IMR-90 (cell line): ENCODE measurements around the gene UNC119. TPM values are rescaled to one million over a fixed set of nuclear protein-coding genes. Genes with fewer than 3 reads are reported as not detected.

Experiments used
- ATAC-seq: fragments of 200-7000 bp; cut with Tn5 transposase; 2 replicates; pipeline ENCODE4 v1.9.1; 2020; ENCODE audit warnings: low read depth, mild to moderate bottlenecking, moderate library complexity
- BruUV-seq: library from RNA; stranded (reverse); fragments of 400-500 nt; replicated peaks from 2 replicates; lab custom pipeline; 2021; lab: Mats Ljungman, UMichigan
- CTCF ChIA-PET: fragments of 300-600 bp; formaldehyde crosslinking; extraction: SDS; loops from one replicate; lab custom pipeline; 2021; ENCODE audit warnings: antibody characterized with exemption; lab: Yijun Ruan, JAX
- POLR2A ChIA-PET: fragments of 300-600 bp; sonication (Branson Sonifier 250); formaldehyde crosslinking; loops from one replicate; lab custom pipeline; 2022; ENCODE audit warnings: antibody characterized with exemption; ENCODE audit not compliant: unreplicated experiment; lab: Charles Lee
- DNase-seq: peaks from one replicate; pipeline ENCODE4 v3.0.0; 2013
- H2AFZ ChIP-seq: replicated peaks from 2 replicates; pipeline ENCODE3; 2013; ENCODE audit warnings: low read length, mild to moderate bottlenecking; ENCODE audit not compliant: poor library complexity
- H2AK5ac ChIP-seq: 2 replicates; pipeline ENCODE4 v1.6.1; 2013; ENCODE audit warnings: low read depth, low read length, inconsistent platforms
- H2AK9ac ChIP-seq: replicated peaks from 2 replicates; pipeline ENCODE3; 2013; ENCODE audit warnings: mild to moderate bottlenecking, low read depth, low read length, moderate library complexity; ENCODE audit not compliant: poor library complexity
- H2BK120ac ChIP-seq: 2 replicates; pipeline ENCODE4 v1.6.1; 2013; ENCODE audit warnings: low read depth, low read length, inconsistent platforms
- H2BK15ac ChIP-seq: 3 replicates; pipeline ENCODE4 v1.6.1; 2013; ENCODE audit warnings: low read depth, low read length, inconsistent platforms
- H2BK20ac ChIP-seq: 2 replicates; pipeline ENCODE4 v1.6.1; 2013; ENCODE audit warnings: low read depth, mild to moderate bottlenecking, inconsistent platforms, low read length, moderate library complexity
- H2BK5ac ChIP-seq: 2 replicates; pipeline ENCODE4 v1.6.1; 2013; ENCODE audit warnings: mild to moderate bottlenecking, low read depth, low read length, inconsistent platforms; ENCODE audit not compliant: poor library complexity, severe bottlenecking
- H3K14ac ChIP-seq: replicated peaks from 2 replicates; pipeline ENCODE4 v1.6.1; 2013; ENCODE audit warnings: low read depth, low read length, inconsistent platforms
- H3K18ac ChIP-seq: 2 replicates; pipeline ENCODE4 v1.6.1; 2013; ENCODE audit warnings: low read depth, low read length, control low read depth
- H3K23ac ChIP-seq: 2 replicates; pipeline ENCODE4 v1.6.1; 2013; ENCODE audit warnings: low read depth, low read length, inconsistent platforms
- H3K27ac ChIP-seq: 2 replicates; pipeline ENCODE4 v1.5.1; 2013; ENCODE audit warnings: mild to moderate bottlenecking, control low read depth, low read length; ENCODE audit not compliant: insufficient read depth
- H3K27me3 ChIP-seq: 2 replicates; pipeline ENCODE4 v1.6.1; 2013; ENCODE audit warnings: low read length; ENCODE audit not compliant: control insufficient read depth, insufficient read depth
- H3K36me3 ChIP-seq: 2 replicates; pipeline ENCODE4 v1.6.1; 2013; ENCODE audit warnings: low read length, mixed read lengths; ENCODE audit not compliant: control insufficient read depth, insufficient read depth
- H3K4ac ChIP-seq: 2 replicates; pipeline ENCODE4 v1.6.1; 2013; ENCODE audit warnings: low read depth, low read length, inconsistent platforms
- H3K4me1 ChIP-seq: 2 replicates; pipeline ENCODE4 v1.6.1; 2013; ENCODE audit warnings: low read length, mixed read lengths; ENCODE audit not compliant: control insufficient read depth, insufficient read depth
- H3K4me2 ChIP-seq: 2 replicates; pipeline ENCODE4 v1.6.1; 2013; ENCODE audit warnings: low read depth, mild to moderate bottlenecking, control low read depth, low read length, moderate library complexity
- H3K4me3 ChIP-seq: 2 replicates; pipeline ENCODE4 v1.5.1; 2013; ENCODE audit warnings: low read depth, mild to moderate bottlenecking, control low read depth, low read length, moderate library complexity; ENCODE audit not compliant: insufficient read depth
- H3K56ac ChIP-seq: 2 replicates; pipeline ENCODE4 v1.6.1; 2013; ENCODE audit warnings: low read length, inconsistent platforms; ENCODE audit not compliant: insufficient read depth; ENCODE audit errors: extremely low read depth
- H3K79me1 ChIP-seq, 2 experiments: 2 replicates each; pipeline ENCODE4 v1.6.1; 2013; ENCODE audit warnings: low read length in 2 of 2, inconsistent platforms in 1 of 2, low read depth in 1 of 2
- H3K9ac ChIP-seq: 2 replicates; pipeline ENCODE4 v1.6.1; 2013; ENCODE audit warnings: low read depth, low read length, control low read depth
- H3K9me1 ChIP-seq: 2 replicates; pipeline ENCODE4 v1.6.1; 2013; ENCODE audit warnings: low read length, inconsistent platforms; ENCODE audit not compliant: insufficient read depth
- H3K9me3 ChIP-seq: 2 replicates; pipeline ENCODE4 v1.6.1; 2013; ENCODE audit warnings: low read length; ENCODE audit not compliant: control insufficient read depth, insufficient read depth
- H4K20me1 ChIP-seq: 2 replicates; pipeline ENCODE4 v1.6.1; 2013; ENCODE audit warnings: low read length, inconsistent platforms; ENCODE audit not compliant: insufficient read depth
- H4K5ac ChIP-seq: 2 replicates; pipeline ENCODE4 v1.6.1; 2013; ENCODE audit warnings: mild to moderate bottlenecking, low read depth, low read length, control low read depth
- H4K8ac ChIP-seq, 2 experiments: 2 replicates each; pipeline ENCODE4 v1.6.1; 2013; ENCODE audit warnings: low read depth in 2 of 2, low read length in 2 of 2, control low read depth in 1 of 2, inconsistent platforms in 1 of 2
- H4K91ac ChIP-seq: 2 replicates; pipeline ENCODE4 v1.6.1; 2013; ENCODE audit warnings: low read depth, low read length, inconsistent platforms; ENCODE audit not compliant: insufficient read depth
- MAZ ChIP-seq: IDR thresholded peaks from 2 replicates; pipeline ENCODE4 v1.6.1; 2012; ENCODE audit warnings: low read depth, mild to moderate bottlenecking, low read length, improper control_type of control experiment, moderate library complexity, borderline replicate concordance
- MXI1 ChIP-seq: IDR thresholded peaks from 2 replicates; pipeline ENCODE4 v1.6.1; 2012; ENCODE audit warnings: low read depth, mild to moderate bottlenecking, low read length, moderate library complexity, borderline replicate concordance
- NFE2L2 ChIP-seq: fragments of 150-350 bp; IDR thresholded peaks from 2 replicates; pipeline ENCODE4 v1.6.1; 2016; ENCODE audit warnings: low read depth, mild to moderate bottlenecking, low read length
- POLR2A ChIP-seq: IDR thresholded peaks from 2 replicates; pipeline ENCODE4 v1.6.1; 2012; ENCODE audit warnings: mild to moderate bottlenecking, low read depth, low read length
- RAD21 ChIP-seq: IDR thresholded peaks from 2 replicates; pipeline ENCODE4 v1.6.1; 2012; ENCODE audit warnings: low read length, improper control_type of control experiment
- SMC3 ChIP-seq: fragments of 150-350 bp; IDR thresholded peaks from 2 replicates; pipeline ENCODE4 v1.6.1; 2016; ENCODE audit warnings: low read depth, mild to moderate bottlenecking, antibody characterized with exemption, low read length, moderate library complexity
- WGBS, 2 experiments: methylation state at CpG; one replicate each; pipeline versions ENCODE4 v1.1.5 to v1.1.7; 2013; ENCODE audit warnings: missing lambda C conversion rate in 2 of 2; ENCODE audit not compliant: insufficient read length in 1 of 2; ENCODE audit errors: extremely low coverage in 2 of 2; 5-methylcytosine and 5-hydroxymethylcytosine counted together
- dilution Hi-C: fragments of 300-500 bp; cut with HindIII; formaldehyde crosslinking; loops from one replicate; pipeline ENCODE4 v1.14.3; 2018; ENCODE audit warnings: low sequenced_read_pairs; ENCODE audit not compliant: unreplicated experiment
- in situ Hi-C: fragments of 300-500 bp; cut with MboI; formaldehyde crosslinking; loops from 3 replicates; pipeline ENCODE4 v1.14.3; 2019; ENCODE audit warnings: low sequenced_read_pairs, inconsistent platforms, mixed read lengths
- intact Hi-C: fragments of 100-400 bp; cut with micrococcal nuclease; formaldehyde crosslinking; loops from 2 replicates; pipeline ENCODE4 v1.10.0; 2022
- polyA plus RNA-seq, 3 experiments: library from polyadenylated mRNA; depleted of rRNA; stranded (reverse); fragments of >200 nt; gene quantifications; 2 replicates each; pipeline ENCODE4 v1.2.3, GENCODE V29; 2012; ENCODE audit warnings: low replicate concordance in 1 of 3
- total RNA-seq: library from RNA; depleted of rRNA; stranded (reverse); fragments of >200 nt; gene quantifications from 2 replicates; pipeline ENCODE4 v1.2.3, GENCODE V29; 2012
- TF ChIP-seq, protein P1 (sequence below): fragments of 150-350 bp; IDR thresholded peaks from 2 replicates; pipeline ENCODE4 v1.6.1; 2017; ENCODE audit warnings: mild to moderate bottlenecking, antibody characterized with exemption, low read length, low read depth

UNC119 gene
- total and polyA plus RNA-seq, 2 of the 4 experiments (the other 2 are of a cell fraction): 22.4 to 57.4 TPM

DNA sequence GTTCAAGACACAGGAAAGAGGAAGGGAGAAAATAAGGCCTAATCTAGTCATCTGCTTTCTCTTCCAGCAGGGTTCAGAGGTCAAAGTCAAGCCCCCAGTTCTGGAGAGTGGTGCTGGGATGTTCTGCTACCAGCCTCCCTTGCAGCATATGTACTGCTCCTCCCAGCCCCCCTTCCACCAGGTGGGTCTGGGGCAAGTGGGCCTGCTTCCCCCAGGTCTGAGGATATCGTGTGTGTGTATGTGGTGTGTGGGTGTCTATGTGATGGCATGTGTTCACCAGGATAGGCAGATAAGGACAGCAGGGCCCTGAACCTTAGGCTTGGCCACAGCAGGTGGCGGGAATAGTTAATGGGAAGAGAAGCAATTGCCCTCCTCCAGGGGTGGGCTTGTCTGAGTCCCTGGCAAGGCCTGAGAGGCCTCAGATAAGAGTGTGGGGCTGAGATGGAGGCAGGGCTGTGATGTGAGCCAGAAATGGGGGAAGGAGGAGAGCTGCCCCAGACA lies 25.2 kb downstream of the UNC119 start:
- H3K4ac ChIP-seq: no peak overlapping the region
- H4K91ac ChIP-seq: no peak overlapping the region
- H3K4me1 ChIP-seq: peaks cover 16% of the 10 kb centered on the region
- POLR2A ChIA-PET: no interaction called here
- intact Hi-C loops (no loop called here), dilution Hi-C loops (no loop called here), in situ Hi-C loops (no loop called here)
- DNase-seq (no peak), ATAC-seq (no peak)
- peaks cover 14% of the 10 kb centered on the region for H3K27me3 ChIP-seq
- no peak overlapping the region for H2BK120ac ChIP-seq
- no peaks in the 10 kb centered on the region for H3K79me1 ChIP-seq
- TF ChIP-seq, protein P1, sequence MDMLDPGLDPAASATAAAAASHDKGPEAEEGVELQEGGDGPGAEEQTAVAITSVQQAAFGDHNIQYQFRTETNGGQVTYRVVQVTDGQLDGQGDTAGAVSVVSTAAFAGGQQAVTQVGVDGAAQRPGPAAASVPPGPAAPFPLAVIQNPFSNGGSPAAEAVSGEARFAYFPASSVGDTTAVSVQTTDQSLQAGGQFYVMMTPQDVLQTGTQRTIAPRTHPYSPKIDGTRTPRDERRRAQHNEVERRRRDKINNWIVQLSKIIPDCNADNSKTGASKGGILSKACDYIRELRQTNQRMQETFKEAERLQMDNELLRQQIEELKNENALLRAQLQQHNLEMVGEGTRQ: no peak
- TF ChIP-seq SMC3: no peak
- TF ChIP-seq MXI1: no peak
- no peak for TF ChIP-seq POLR2A
- TF ChIP-seq MAZ: no peak
- TF ChIP-seq NFE2L2: no peak
- TF ChIP-seq RAD21: no peak
- H3K23ac ChIP-seq: no peak overlapping the region
- H4K8ac ChIP-seq: no peak overlapping the region
- H3K27ac ChIP-seq: no peak overlapping the region
- no peak overlapping the region for H3K14ac ChIP-seq
- no peaks in the 10 kb centered on the region for H3K9me3 ChIP-seq
- H2AFZ ChIP-seq: no peak overlapping the region
- H4K20me1 ChIP-seq: no peaks in the 10 kb centered on the region
- no TSS peak for BruUV-seq
- no peak overlapping the region for H2AK5ac ChIP-seq
- H4K5ac ChIP-seq: no peak overlapping the region
- no peak overlapping the region for H2BK20ac ChIP-seq
- H3K9ac ChIP-seq: no peak overlapping the region
- H3K4me2 ChIP-seq: no peak overlapping the region
- no peak overlapping the region for H2BK15ac ChIP-seq
- H3K4me3 ChIP-seq: no peak overlapping the region
- CTCF ChIA-PET: no interaction called here
- H2BK5ac ChIP-seq: no peak overlapping the region
- H3K18ac ChIP-seq: no peak overlapping the region
- no peak overlapping the region for H2AK9ac ChIP-seq
- no peak overlapping the region for H3K56ac ChIP-seq
- no peaks in the 10 kb centered on the region for H3K36me3 ChIP-seq
- no CpG with 5 or more reads among the region's 2 CpGs for WGBS, 2 experiments
- H3K9me1 ChIP-seq: peaks cover 6% of the 10 kb centered on the region
